ENCODE data around the gene HEG1. TPM values are rescaled to one million over a fixed set of nuclear protein-coding genes. Genes with fewer than 3 reads are reported as not detected.

HEG1 gene
- total RNA-seq, 1 donor: 199 TPM

GRCh38 chr3:124916837-124917409, 138.9 kb downstream of the HEG1 start:
- H3K4me3 ChIP-seq (ENCODE audit: low read depth, low read length): no peak overlapping the region
- DNase-seq (ENCODE audit: low read depth): no peak
- TF ChIP-seq CTCF (IDR thresholded peaks at IDR 0.05; ENCODE audit: insufficient read depth, low read depth, low read length): no peak

Small RNA genes within 50 kb of the gene (small RNA-seq; reads per million reads assigned to genes)
- gene RNA5SP137: not detected

Other genes with a start within 250 kb of the HEG1 start
- gene ITGB5, start 168.6 kb downstream of the HEG1 start, total RNA-seq: 229 and 231 TPM in 2 replicates
- 0.32 TPM in 1 of 2 replicates, not detected in the other for gene MUC13, start 121.2 kb downstream of the HEG1 start, total RNA-seq
- gene SLC12A8, start 156.8 kb upstream of the HEG1 start, total RNA-seq: 33.2 and 37.6 TPM in 2 replicates